ENCODE measurements around the gene FBXO15. TPM values are rescaled to one million over a fixed set of nuclear protein-coding genes. Genes with fewer than 3 reads are reported as not detected.

FBXO15 gene
- total RNA-seq, 2 experiments from 2014 or later, result 0.67 to 0.75 TPM

- intact Hi-C loops (cut with micrococcal nuclease), result no loop called here
- POLR2A ChIA-PET, result no interaction called here
- no peak overlapping the region for H3K27ac Mint-ChIP-seq
- CTCF ChIA-PET, result no interaction called here
- peaks cover 2% of the 10 kb centered on the region for H3K27me3 Mint-ChIP-seq
- peaks cover 33% of the 10 kb centered on the region for H3K36me3 Mint-ChIP-seq
- no peak overlapping the region for H3K4me3 Mint-ChIP-seq
- H3K9me3 Mint-ChIP-seq, result peaks cover 2% of the 10 kb centered on the region
- no peak for DNase-seq
- peaks cover 39% of the 10 kb centered on the region for H3K4me1 Mint-ChIP-seq (ENCODE audit: low read depth)
Observed at GRCh38 chr18:74152270-74152669, 4.6 kb upstream of the FBXO15 start.

- Mint-ChIP-seq H3K4me3 (peak overlapping the region; percentile 95), H3K27ac (no peak overlapping the region), H3K36me3 (peaks cover 22% of the 10 kb centered on the region), H3K27me3 (peaks cover 2% of the 10 kb centered on the region), H3K4me1 (ENCODE audit: low read depth) (peaks cover 44% of the 10 kb centered on the region), H3K9me3 (peaks cover 2% of the 10 kb centered on the region)
- no peak for DNase-seq
- POLR2A ChIA-PET, result no interaction called here
- intact Hi-C loops (cut with micrococcal nuclease), result loop anchor here (2.0 to 10.0 kb wide), 3 partner anchors 85 to 845 kb away; partner anchors contain the start of gene ZNF407
- CTCF ChIA-PET, result no interaction called here
Observed at GRCh38 chr18:74149878-74150277, 2.2 kb upstream of the FBXO15 start.

- peaks cover 2% of the 10 kb centered on the region for H3K9me3 Mint-ChIP-seq
- CTCF ChIA-PET, result no interaction called here
- H3K4me3 Mint-ChIP-seq, result peak overlapping the region; percentile 95
- no peak for DNase-seq
- intact Hi-C loops (cut with micrococcal nuclease), result loop anchor here (1.0 to 10.0 kb wide), 8 partner anchors 8 to 1062 kb away; partner anchors contain the start of genes TSHZ1 and ZNF407
- POLR2A ChIA-PET, result no interaction called here
- H3K4me1 Mint-ChIP-seq (ENCODE audit: low read depth), result peaks cover 44% of the 10 kb centered on the region
- H3K27ac Mint-ChIP-seq, result peak overlapping the region; percentile 99
- H3K27me3 Mint-ChIP-seq, result peaks cover 2% of the 10 kb centered on the region
- H3K36me3 Mint-ChIP-seq, result peaks cover 17% of the 10 kb centered on the region
Observed at GRCh38 chr18:74148543-74149070, 973 bp upstream of the FBXO15 start.

- Mint-ChIP-seq H3K27ac (peak overlapping the region; percentile 99), H3K4me3 (peak overlapping the region; percentile 95), H3K9me3 (peaks cover 2% of the 10 kb centered on the region), H3K36me3 (peaks cover 17% of the 10 kb centered on the region), H3K4me1 (ENCODE audit: low read depth) (peaks cover 36% of the 10 kb centered on the region), H3K27me3 (peaks cover 2% of the 10 kb centered on the region)
- intact Hi-C loops (cut with micrococcal nuclease), result loop anchor here (10.0 kb wide), 1 partner anchor 847 kb away; no protein-coding TSS in a partner anchor
- no peak for DNase-seq
- POLR2A ChIA-PET, result no interaction called here
- CTCF ChIA-PET, result no interaction called here
Observed at GRCh38 chr18:74147491-74147778, 199 bp downstream of the FBXO15 start.

GRCh38 chr18:74146756-74147155 is 878 bp downstream of the FBXO15 start:
- ChIA-PET POLR2A (no interaction called here), CTCF (interaction anchor here (1.0 kb wide), 1 partner anchor 163 kb away, joined by 3 read pairs; no protein-coding TSS in a partner anchor)
- Mint-ChIP-seq H3K36me3 (peaks cover 14% of the 10 kb centered on the region), H3K9me3 (peaks cover 2% of the 10 kb centered on the region), H3K4me1 (ENCODE audit: low read depth) (peaks cover 32% of the 10 kb centered on the region), H3K27me3 (peaks cover 2% of the 10 kb centered on the region), H3K27ac (peak overlapping the region; percentile 31), H3K4me3 (peak overlapping the region; percentile 95)
- intact Hi-C loops (cut with micrococcal nuclease), result loop anchor here (10.0 kb wide), 1 partner anchor 848 kb away; no protein-coding TSS in a partner anchor
- DNase-seq, result no peak

GRCh38 chr18:74142252-74142651 is 5.4 kb downstream of the FBXO15 start:
- no peak for DNase-seq
- Mint-ChIP-seq H3K4me3 (no peak overlapping the region), H3K4me1 (ENCODE audit: low read depth) (peaks cover 37% of the 10 kb centered on the region), H3K27me3 (peaks cover 9% of the 10 kb centered on the region), H3K36me3 (no peaks in the 10 kb centered on the region), H3K9me3 (no peaks in the 10 kb centered on the region), H3K27ac (no peak overlapping the region)
- ChIA-PET CTCF (interaction anchor here (0.9 kb wide), 1 partner anchor 80 kb away, joined by 3 read pairs; no protein-coding TSS in a partner anchor), POLR2A (no interaction called here)
- intact Hi-C loops (cut with micrococcal nuclease), result loop anchor here (10.0 kb wide), 1 partner anchor 853 kb away; no protein-coding TSS in a partner anchor

- intact Hi-C loops (cut with micrococcal nuclease), result loop anchor here (10.0 kb wide), 1 partner anchor 853 kb away; no protein-coding TSS in a partner anchor
- Mint-ChIP-seq H3K36me3 (no peaks in the 10 kb centered on the region), H3K4me1 (ENCODE audit: low read depth) (peaks cover 32% of the 10 kb centered on the region), H3K4me3 (no peak overlapping the region), H3K27me3 (peaks cover 9% of the 10 kb centered on the region), H3K9me3 (no peaks in the 10 kb centered on the region), H3K27ac (no peak overlapping the region)
- CTCF ChIA-PET, result interaction anchor here (0.9 to 1.1 kb wide), 2 partner anchors 59 to 80 kb away, joined by 3 to 5 read pairs; no protein-coding TSS in a partner anchor
- POLR2A ChIA-PET, result no interaction called here
- DNase-seq, result no peak
Observed at GRCh38 chr18:74141667-74142066, 6.0 kb downstream of the FBXO15 start.

- CTCF ChIA-PET, result interaction anchor here (0.5 to 1.5 kb wide), 4 partner anchors 58 to 506 kb away, joined by 3 to 9 read pairs (median 5); no protein-coding TSS in a partner anchor
- DNase-seq, result no peak
- no peak overlapping the region for H3K27ac Mint-ChIP-seq
- H3K36me3 Mint-ChIP-seq, result no peaks in the 10 kb centered on the region
- intact Hi-C loops (cut with micrococcal nuclease), result loop anchor here (1.0 to 10.0 kb wide), 3 partner anchors 8 to 854 kb away; partner anchors contain the start of gene TIMM21
- peaks cover 32% of the 10 kb centered on the region for H3K4me1 Mint-ChIP-seq (ENCODE audit: low read depth)
- peaks cover 12% of the 10 kb centered on the region for H3K27me3 Mint-ChIP-seq
- POLR2A ChIA-PET, result no interaction called here
- H3K4me3 Mint-ChIP-seq, result no peak overlapping the region
- H3K9me3 Mint-ChIP-seq, result no peaks in the 10 kb centered on the region
Observed at GRCh38 chr18:74140582-74140981, 7.1 kb downstream of the FBXO15 start.

GRCh38 chr18:74139888-74140287 is 7.7 kb downstream of the FBXO15 start:
- POLR2A ChIA-PET, result interaction anchor here (0.7 to 1.1 kb wide), 2 partner anchors 18 to 56 kb away, joined by 3 to 5 read pairs; no protein-coding TSS in a partner anchor
- Mint-ChIP-seq H3K9me3 (no peaks in the 10 kb centered on the region), H3K36me3 (no peaks in the 10 kb centered on the region), H3K27ac (peak overlapping the region; percentile 73), H3K4me1 (ENCODE audit: low read depth) (peaks cover 32% of the 10 kb centered on the region), H3K4me3 (peak overlapping the region; percentile 4), H3K27me3 (peaks cover 12% of the 10 kb centered on the region)
- intact Hi-C loops (cut with micrococcal nuclease), result loop anchor here (1.0 to 10.0 kb wide), 3 partner anchors 8 to 855 kb away; partner anchors contain the start of gene TIMM21
- CTCF ChIA-PET, result interaction anchor here (0.5 to 1.5 kb wide), 3 partner anchors 57 to 507 kb away, joined by 3 to 9 read pairs (median 5); no protein-coding TSS in a partner anchor
- peak; percentile 58 for DNase-seq

- Mint-ChIP-seq H3K9me3 (no peaks in the 10 kb centered on the region), H3K36me3 (no peaks in the 10 kb centered on the region), H3K4me3 (no peak overlapping the region), H3K27me3 (peaks cover 12% of the 10 kb centered on the region), H3K4me1 (ENCODE audit: low read depth) (peaks cover 32% of the 10 kb centered on the region), H3K27ac (peak overlapping the region; percentile 73)
- CTCF ChIA-PET, result interaction anchor here (1.3 to 1.5 kb wide), 2 partner anchors 57 to 354 kb away, joined by 3 to 9 read pairs; no protein-coding TSS in a partner anchor
- POLR2A ChIA-PET, result interaction anchor here (0.7 to 1.1 kb wide), 2 partner anchors 18 to 56 kb away, joined by 3 to 5 read pairs; no protein-coding TSS in a partner anchor
- no peak for DNase-seq
- intact Hi-C loops (cut with micrococcal nuclease), result no loop called here
Observed at GRCh38 chr18:74139411-74139810, 8.2 kb downstream of the FBXO15 start.

- no peak overlapping the region for H3K4me3 Mint-ChIP-seq
- no peaks in the 10 kb centered on the region for H3K9me3 Mint-ChIP-seq
- peaks cover 32% of the 10 kb centered on the region for H3K4me1 Mint-ChIP-seq (ENCODE audit: low read depth)
- ChIA-PET CTCF (no interaction called here), POLR2A (no interaction called here)
- H3K27ac Mint-ChIP-seq, result no peak overlapping the region
- H3K27me3 Mint-ChIP-seq, result peaks cover 12% of the 10 kb centered on the region
- H3K36me3 Mint-ChIP-seq, result peaks cover 1% of the 10 kb centered on the region
- intact Hi-C loops (cut with micrococcal nuclease), result no loop called here
- no peak for DNase-seq
Observed at GRCh38 chr18:74137920-74138538, 9.6 kb downstream of the FBXO15 start.

- no peak for DNase-seq
- intact Hi-C loops (cut with micrococcal nuclease), result no loop called here
- Mint-ChIP-seq H3K4me3 (no peak overlapping the region), H3K27me3 (peaks cover 3% of the 10 kb centered on the region), H3K4me1 (ENCODE audit: low read depth) (no peaks in the 10 kb centered on the region), H3K27ac (no peak overlapping the region), H3K9me3 (no peaks in the 10 kb centered on the region), H3K36me3 (peaks cover 1% of the 10 kb centered on the region)
- POLR2A ChIA-PET, result no interaction called here
- CTCF ChIA-PET, result no interaction called here
Observed at GRCh38 chr18:74132201-74132600, 15.4 kb downstream of the FBXO15 start.
